GM12878 (cell line): Measurements from ENCODE around the gene WNT11.

Experiments
- EED ChIP-seq: sonication (generic); IDR thresholded peaks from 2 replicates; pipeline ENCODE4 v1.6.1; 2016; ENCODE audit warnings: antibody characterized with exemption, low read depth
- EP300 ChIP-seq, 2 experiments: fragments of 150-350 bp in 1 of 2; IDR thresholded peaks; 2 replicates each; pipeline ENCODE4 v1.6.1; 2011 to 2012; ENCODE audit warnings: low read depth in 2 of 2, low read length in 2 of 2, borderline replicate concordance in 1 of 2, improper control_type of control experiment in 1 of 2, inconsistent platforms in 1 of 2; ENCODE audit not compliant: control insufficient read depth in 1 of 2
- EZH2 ChIP-seq: IDR thresholded peaks from 2 replicates; pipeline ENCODE4 v1.6.1; 2012; ENCODE audit warnings: low read depth, mild to moderate bottlenecking, control low read depth, inconsistent platforms, low read length, borderline replicate concordance; ENCODE audit not compliant: control insufficient read depth
- JUND ChIP-seq: IDR thresholded peaks from 2 replicates; pipeline ENCODE4 v1.6.1; 2012; ENCODE audit warnings: low read depth, mild to moderate bottlenecking, low read length, improper control_type of control experiment, moderate library complexity
- MXI1 ChIP-seq: fragments of 150-350 bp; IDR thresholded peaks from 2 replicates; pipeline ENCODE4 v1.6.1; 2011; ENCODE audit warnings: low read depth, mild to moderate bottlenecking, inconsistent platforms, low read length, improper control_type of control experiment
- NFYA ChIP-seq: IDR thresholded peaks from 2 replicates; pipeline ENCODE4 v1.6.1; 2011; ENCODE audit warnings: low read depth, mild to moderate bottlenecking, low read length, improper control_type of control experiment, borderline replicate concordance
- POLR2A ChIP-seq: IDR thresholded peaks from 2 replicates; pipeline ENCODE4 v1.6.1; 2011; ENCODE audit warnings: low read depth, mild to moderate bottlenecking, low read length
- RCOR1 ChIP-seq: conservative IDR thresholded peaks from 2 replicates; pipeline ENCODE4 v1.6.1; 2012; ENCODE audit warnings: low read depth, low read length, improper control_type of control experiment
- ZNF274 ChIP-seq: IDR thresholded peaks from one replicate; pipeline ENCODE4 v1.8.0; 2011; ENCODE audit not compliant: insufficient read length, insufficient read depth
- TF ChIP-seq, protein P1 (sequence below), 3 experiments: IDR thresholded peaks in 2 of 3; conservative IDR thresholded peaks in 1 of 3; 2 replicates each; pipeline ENCODE4 v1.5.1; 2011; ENCODE audit warnings: low read depth in 3 of 3, low read length in 3 of 3, mild to moderate bottlenecking in 3 of 3, control low read depth in 2 of 3, moderate library complexity in 2 of 3, inconsistent platforms in 1 of 3, mixed read lengths in 1 of 3; ENCODE audit not compliant: control insufficient read depth in 2 of 3, insufficient read depth in 1 of 3; ENCODE audit errors: extremely low read depth in 1 of 3
- TF ChIP-seq, protein P2 (sequence below): IDR thresholded peaks from 2 replicates; pipeline ENCODE4 v1.6.1; 2012; ENCODE audit warnings: mild to moderate bottlenecking, low read depth, low read length
- TF ChIP-seq, protein P3 (sequence below): IDR thresholded peaks from 2 replicates; pipeline ENCODE4 v1.6.1; 2011; ENCODE audit warnings: low read depth, low read length, improper control_type of control experiment, borderline replicate concordance

DNA sequence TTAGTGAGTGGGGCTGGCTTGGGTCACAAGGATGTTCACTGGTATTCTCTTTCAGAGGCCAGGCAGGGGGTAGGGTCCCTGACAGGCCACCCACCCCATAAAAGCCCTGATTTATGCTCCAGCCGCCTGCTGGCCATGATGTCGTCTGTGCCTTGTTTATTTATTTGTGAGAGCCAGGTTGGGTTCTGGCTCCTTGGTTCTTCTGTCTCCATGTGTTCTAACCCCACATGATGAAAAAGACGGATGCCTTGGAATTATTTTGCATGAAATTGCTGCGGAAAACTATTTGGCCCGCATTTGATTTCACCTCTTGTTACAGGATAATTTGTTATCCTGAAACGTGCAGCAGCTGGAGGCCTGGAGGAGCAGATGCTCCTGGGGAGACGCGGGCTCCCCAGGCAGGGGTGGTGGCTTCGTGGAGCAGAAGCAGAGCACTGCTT lies 46.3 kb upstream of the WNT11 start:
- TF ChIP-seq, protein P1, sequence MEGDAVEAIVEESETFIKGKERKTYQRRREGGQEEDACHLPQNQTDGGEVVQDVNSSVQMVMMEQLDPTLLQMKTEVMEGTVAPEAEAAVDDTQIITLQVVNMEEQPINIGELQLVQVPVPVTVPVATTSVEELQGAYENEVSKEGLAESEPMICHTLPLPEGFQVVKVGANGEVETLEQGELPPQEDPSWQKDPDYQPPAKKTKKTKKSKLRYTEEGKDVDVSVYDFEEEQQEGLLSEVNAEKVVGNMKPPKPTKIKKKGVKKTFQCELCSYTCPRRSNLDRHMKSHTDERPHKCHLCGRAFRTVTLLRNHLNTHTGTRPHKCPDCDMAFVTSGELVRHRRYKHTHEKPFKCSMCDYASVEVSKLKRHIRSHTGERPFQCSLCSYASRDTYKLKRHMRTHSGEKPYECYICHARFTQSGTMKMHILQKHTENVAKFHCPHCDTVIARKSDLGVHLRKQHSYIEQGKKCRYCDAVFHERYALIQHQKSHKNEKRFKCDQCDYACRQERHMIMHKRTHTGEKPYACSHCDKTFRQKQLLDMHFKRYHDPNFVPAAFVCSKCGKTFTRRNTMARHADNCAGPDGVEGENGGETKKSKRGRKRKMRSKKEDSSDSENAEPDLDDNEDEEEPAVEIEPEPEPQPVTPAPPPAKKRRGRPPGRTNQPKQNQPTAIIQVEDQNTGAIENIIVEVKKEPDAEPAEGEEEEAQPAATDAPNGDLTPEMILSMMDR (IDR thresholded peaks at IDR 0.05 in 2 of 3, conservative IDR thresholded peaks at IDR 0.05 in 1 of 3; ENCODE audit: control insufficient read depth in 2 of 3, extremely low read depth in 1 of 3, insufficient read depth in 1 of 3, low read depth in 3 of 3, low read length in 3 of 3): no peak
- TF ChIP-seq EZH2: no peak
- TF ChIP-seq, protein P2, sequence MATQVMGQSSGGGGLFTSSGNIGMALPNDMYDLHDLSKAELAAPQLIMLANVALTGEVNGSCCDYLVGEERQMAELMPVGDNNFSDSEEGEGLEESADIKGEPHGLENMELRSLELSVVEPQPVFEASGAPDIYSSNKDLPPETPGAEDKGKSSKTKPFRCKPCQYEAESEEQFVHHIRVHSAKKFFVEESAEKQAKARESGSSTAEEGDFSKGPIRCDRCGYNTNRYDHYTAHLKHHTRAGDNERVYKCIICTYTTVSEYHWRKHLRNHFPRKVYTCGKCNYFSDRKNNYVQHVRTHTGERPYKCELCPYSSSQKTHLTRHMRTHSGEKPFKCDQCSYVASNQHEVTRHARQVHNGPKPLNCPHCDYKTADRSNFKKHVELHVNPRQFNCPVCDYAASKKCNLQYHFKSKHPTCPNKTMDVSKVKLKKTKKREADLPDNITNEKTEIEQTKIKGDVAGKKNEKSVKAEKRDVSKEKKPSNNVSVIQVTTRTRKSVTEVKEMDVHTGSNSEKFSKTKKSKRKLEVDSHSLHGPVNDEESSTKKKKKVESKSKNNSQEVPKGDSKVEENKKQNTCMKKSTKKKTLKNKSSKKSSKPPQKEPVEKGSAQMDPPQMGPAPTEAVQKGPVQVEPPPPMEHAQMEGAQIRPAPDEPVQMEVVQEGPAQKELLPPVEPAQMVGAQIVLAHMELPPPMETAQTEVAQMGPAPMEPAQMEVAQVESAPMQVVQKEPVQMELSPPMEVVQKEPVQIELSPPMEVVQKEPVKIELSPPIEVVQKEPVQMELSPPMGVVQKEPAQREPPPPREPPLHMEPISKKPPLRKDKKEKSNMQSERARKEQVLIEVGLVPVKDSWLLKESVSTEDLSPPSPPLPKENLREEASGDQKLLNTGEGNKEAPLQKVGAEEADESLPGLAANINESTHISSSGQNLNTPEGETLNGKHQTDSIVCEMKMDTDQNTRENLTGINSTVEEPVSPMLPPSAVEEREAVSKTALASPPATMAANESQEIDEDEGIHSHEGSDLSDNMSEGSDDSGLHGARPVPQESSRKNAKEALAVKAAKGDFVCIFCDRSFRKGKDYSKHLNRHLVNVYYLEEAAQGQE: no peak
- TF ChIP-seq NFYA: no peak
- TF ChIP-seq MXI1: no peak
- no peak for TF ChIP-seq EP300 (IDR thresholded peaks at IDR 0.05; ENCODE audit: borderline replicate concordance in 1 of 2, control insufficient read depth in 1 of 2, low read depth in 2 of 2, low read length in 2 of 2)
- no peak for TF ChIP-seq POLR2A
- TF ChIP-seq RCOR1: no peak
- TF ChIP-seq EED: no peak
- TF ChIP-seq, protein P3, sequence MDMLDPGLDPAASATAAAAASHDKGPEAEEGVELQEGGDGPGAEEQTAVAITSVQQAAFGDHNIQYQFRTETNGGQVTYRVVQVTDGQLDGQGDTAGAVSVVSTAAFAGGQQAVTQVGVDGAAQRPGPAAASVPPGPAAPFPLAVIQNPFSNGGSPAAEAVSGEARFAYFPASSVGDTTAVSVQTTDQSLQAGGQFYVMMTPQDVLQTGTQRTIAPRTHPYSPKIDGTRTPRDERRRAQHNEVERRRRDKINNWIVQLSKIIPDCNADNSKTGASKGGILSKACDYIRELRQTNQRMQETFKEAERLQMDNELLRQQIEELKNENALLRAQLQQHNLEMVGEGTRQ: no peak
- TF ChIP-seq ZNF274: no peak
- no peak for TF ChIP-seq JUND
